ENCODE data around the gene FAM117A. TPM values are rescaled to one million over a fixed set of nuclear protein-coding genes. Genes with fewer than 3 reads are reported as not detected.

Gene FAM117A
- polyA plus RNA-seq, 2 of the 4 experiments (the other 2 are of a cell fraction) = 1.8 TPM

DNA sequence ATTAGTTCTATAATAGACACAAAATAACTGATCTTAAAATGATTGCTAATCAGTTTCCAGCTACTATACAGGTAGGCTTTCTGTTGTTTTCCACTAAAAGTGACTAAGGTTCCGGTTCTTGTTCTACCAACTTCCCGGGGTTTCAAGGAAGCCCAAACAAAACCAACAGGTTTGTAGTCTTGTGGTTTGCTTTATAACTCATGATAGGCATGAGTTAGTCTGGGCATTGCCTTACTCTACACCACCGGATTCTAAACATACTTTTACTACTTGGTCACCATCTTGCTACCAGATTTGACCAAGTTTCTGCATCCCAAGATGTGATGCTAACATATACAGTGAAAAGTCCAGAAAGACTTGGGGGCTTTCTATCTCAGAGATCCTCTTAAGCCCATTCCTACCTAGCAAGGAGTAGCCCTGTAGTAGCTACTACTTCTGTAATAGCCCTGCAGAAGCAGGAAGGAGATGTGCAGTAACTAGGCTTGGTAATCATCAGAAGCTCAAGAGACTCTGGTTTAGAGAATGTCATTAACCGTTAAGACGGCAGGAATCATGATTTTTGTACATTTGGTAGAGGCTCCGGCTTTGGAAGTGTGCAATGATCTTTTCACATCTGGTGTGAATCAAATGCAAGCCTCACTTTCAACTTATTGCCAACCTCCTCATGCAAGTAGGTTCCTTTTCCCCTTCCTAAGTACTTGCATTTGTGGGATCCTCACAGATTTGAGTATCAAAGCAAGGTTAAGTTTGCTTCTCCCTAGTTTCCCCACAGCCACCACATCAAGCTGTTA lies 1.6 kb downstream of the FAM117A start:
- no peaks in the 10 kb centered on the region for H3K9me3 ChIP-seq
- H3K4me2 ChIP-seq = no peak overlapping the region; the same call in 2 of the 3 replicates
- FAIRE-seq (no peak), ATAC-seq (no peak), DNase-seq (ENCODE audit: low read depth in 1 of 2, low spot score in 1 of 2) (no peak)
- ChIA-PET CTCF (interaction anchor here (0.7 to 1.8 kb wide), 5 partner anchors 12 to 235 kb away, joined by 3 to 6 read pairs (median 4); no protein-coding TSS in a partner anchor), POLR2A (interaction anchor here (2.4 kb wide), 1 partner anchor 26 kb away, joined by 12 read pairs; the partner anchor contains the start of gene KAT7)
- no peak overlapping the region for H3K27ac ChIP-seq
- H3K4me3 ChIP-seq = no peak overlapping the region
- 66% methylated on average over 6 of the region's 6 CpGs for WGBS (ENCODE audit: missing lambda C conversion rate)
- peaks cover 9% of the 10 kb centered on the region for H3K4me1 ChIP-seq
- TF ChIP-seq JUNB (IDR thresholded peaks at IDR 0.05) (no peak), EP300 (IDR thresholded peaks at IDR 0.05) (no peak), MAFK (IDR thresholded peaks at IDR 0.05; ENCODE audit: partially characterized antibody) (no peak)

DNA sequence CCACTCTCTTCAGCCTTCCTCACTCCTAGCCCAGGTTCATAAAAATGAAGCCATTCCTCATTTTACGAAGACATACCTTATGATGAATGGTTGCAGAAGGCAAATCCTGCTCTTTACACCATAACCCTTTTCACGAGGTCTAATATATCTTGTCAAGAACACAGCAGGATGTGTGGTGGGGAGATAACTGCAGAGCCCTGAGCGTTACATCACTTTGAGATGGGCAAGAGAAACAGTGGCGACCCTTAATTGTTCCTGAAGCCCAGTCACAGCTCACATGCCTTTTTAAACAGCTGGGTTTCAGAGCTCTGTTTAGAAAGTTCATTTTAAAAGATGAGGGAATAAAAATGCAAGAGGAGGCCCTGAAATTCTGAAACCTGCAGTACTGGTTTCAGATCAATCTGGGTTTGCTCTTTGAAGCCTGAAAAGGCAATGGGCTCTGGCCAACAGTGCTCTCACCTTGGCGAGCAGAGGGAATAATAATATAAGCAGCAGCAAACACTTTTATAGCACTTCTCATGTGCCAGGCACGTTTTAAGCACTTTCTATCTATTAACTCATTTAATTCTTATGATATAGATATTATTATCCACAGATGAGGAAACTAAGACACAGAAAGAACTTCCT lies 2.9 kb downstream of the FAM117A start:
- no peak for ATAC-seq
- POLR2A ChIA-PET = no interaction called here
- no peak for FAIRE-seq
- DNase-seq (ENCODE audit: low read depth in 1 of 2, low spot score in 1 of 2) = no peak
- 49% methylated on average over 6 of the region's 6 CpGs for WGBS (ENCODE audit: missing lambda C conversion rate)
- TF ChIP-seq KDM5A (IDR thresholded peaks at IDR 0.05) (no peak), JUNB (IDR thresholded peaks at IDR 0.05) (no peak), HOXB13 (CRISPR knock-in tag; IDR thresholded peaks at IDR 0.05; ENCODE audit: low read depth) (no peak), NR3C1 (IDR thresholded peaks at IDR 0.05) (no peak), CBX2 (IDR thresholded peaks at IDR 0.05; ENCODE audit: borderline replicate concordance, low read depth) (no peak), POLR2A (IDR thresholded peaks at IDR 0.05; ENCODE audit: low read length) (no peak), HEYL (CRISPR knock-in tag; IDR thresholded peaks at IDR 0.05) (no peak), CBX8 (IDR thresholded peaks at IDR 0.05) (no peak), POLR2AphosphoS2 (conservative IDR thresholded peaks at IDR 0.05; ENCODE audit: low read length) (no peak), EHMT2 (IDR thresholded peaks at IDR 0.05; ENCODE audit: low read depth) (no peak), MYC (IDR thresholded peaks at IDR 0.05; ENCODE audit: borderline replicate concordance, low read length) (no peak), SREBF2 (IDR thresholded peaks at IDR 0.05) (no peak), ZFP36 (IDR thresholded peaks at IDR 0.05; ENCODE audit: borderline replicate concordance, partially characterized antibody) (no peak), RARB (CRISPR knock-in tag; IDR thresholded peaks at IDR 0.05) (no peak)
- TF ChIP-seq, protein P1, sequence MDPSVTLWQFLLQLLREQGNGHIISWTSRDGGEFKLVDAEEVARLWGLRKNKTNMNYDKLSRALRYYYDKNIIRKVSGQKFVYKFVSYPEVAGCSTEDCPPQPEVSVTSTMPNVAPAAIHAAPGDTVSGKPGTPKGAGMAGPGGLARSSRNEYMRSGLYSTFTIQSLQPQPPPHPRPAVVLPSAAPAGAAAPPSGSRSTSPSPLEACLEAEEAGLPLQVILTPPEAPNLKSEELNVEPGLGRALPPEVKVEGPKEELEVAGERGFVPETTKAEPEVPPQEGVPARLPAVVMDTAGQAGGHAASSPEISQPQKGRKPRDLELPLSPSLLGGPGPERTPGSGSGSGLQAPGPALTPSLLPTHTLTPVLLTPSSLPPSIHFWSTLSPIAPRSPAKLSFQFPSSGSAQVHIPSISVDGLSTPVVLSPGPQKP (IDR thresholded peaks at IDR 0.05; ENCODE audit: low read depth, low read length) = no peak
- TF ChIP-seq, protein P2, sequence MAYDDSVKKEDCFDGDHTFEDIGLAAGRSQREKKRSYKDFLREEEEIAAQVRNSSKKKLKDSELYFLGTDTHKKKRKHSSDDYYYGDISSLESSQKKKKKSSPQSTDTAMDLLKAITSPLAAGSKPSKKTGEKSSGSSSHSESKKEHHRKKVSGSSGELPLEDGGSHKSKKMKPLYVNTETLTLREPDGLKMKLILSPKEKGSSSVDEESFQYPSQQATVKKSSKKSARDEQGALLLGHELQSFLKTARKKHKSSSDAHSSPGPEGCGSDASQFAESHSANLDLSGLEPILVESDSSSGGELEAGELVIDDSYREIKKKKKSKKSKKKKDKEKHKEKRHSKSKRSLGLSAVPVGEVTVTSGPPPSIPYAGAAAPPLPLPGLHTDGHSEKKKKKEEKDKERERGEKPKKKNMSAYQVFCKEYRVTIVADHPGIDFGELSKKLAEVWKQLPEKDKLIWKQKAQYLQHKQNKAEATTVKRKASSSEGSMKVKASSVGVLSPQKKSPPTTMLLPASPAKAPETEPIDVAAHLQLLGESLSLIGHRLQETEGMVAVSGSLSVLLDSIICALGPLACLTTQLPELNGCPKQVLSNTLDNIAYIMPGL (CRISPR knock-in tag; IDR thresholded peaks at IDR 0.05; ENCODE audit: borderline replicate concordance) = no peak
- H3K4me2 ChIP-seq = no peak overlapping the region
- H3K4me3 ChIP-seq = no peak overlapping the region
- no peak overlapping the region for H3K27ac ChIP-seq
- CTCF ChIA-PET = interaction anchor here (0.5 to 1.7 kb wide), 6 partner anchors 16 to 264 kb away, joined by 3 to 6 read pairs (median 4); partner anchors contain the start of gene SLC35B1
- H3K4me1 ChIP-seq = peaks cover 9% of the 10 kb centered on the region
- no peaks in the 10 kb centered on the region for H3K9me3 ChIP-seq

DNA sequence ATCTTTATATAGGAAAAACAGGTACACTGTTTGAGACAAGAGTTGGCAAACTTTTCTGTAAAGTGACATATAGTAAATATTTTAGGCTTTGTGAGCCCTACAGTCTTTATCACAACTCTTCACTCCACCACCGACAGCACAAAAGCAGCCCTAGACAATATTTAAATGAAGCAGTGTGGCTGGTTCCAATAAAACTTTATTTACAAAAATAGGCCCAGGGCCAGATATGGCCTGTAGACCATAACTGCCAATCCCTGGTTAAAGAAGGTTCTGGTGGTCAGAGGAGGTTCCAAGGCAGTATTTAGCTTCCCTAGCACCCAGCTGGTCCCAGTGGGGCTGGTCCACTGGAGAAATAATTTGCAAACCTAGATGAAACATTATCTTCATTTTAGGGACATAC lies 3.6 kb downstream of the FAM117A start:
- DNase-seq (ENCODE audit: low read depth in 1 of 2, low spot score in 1 of 2) (no peak), ATAC-seq (no peak), FAIRE-seq (no peak)
- 64% methylated on average over 1 of the region's 1 CpG for WGBS (ENCODE audit: missing lambda C conversion rate)
- ChIA-PET CTCF (interaction anchor here (1.0 to 1.9 kb wide), 6 partner anchors 19 to 263 kb away, joined by 3 to 6 read pairs (median 4); partner anchors contain the start of gene SLC35B1), POLR2A (no interaction called here)
- no peak for TF ChIP-seq TP53 (CRISPR knock-in tag; IDR thresholded peaks at IDR 0.05)
- TF ChIP-seq HOXB5 (CRISPR knock-in tag; IDR thresholded peaks at IDR 0.05) = no peak
- no peak for TF ChIP-seq TFCP2L1 (CRISPR knock-in tag; IDR thresholded peaks at IDR 0.05)
- no peak for TF ChIP-seq NFE2L2 (conservative IDR thresholded peaks at IDR 0.05; ENCODE audit: low read length)
- TF ChIP-seq RFX5 (IDR thresholded peaks at IDR 0.05) = no peak
- no peak for TF ChIP-seq CBX2 (IDR thresholded peaks at IDR 0.05; ENCODE audit: borderline replicate concordance, low read depth)
- no peak for TF ChIP-seq CEBPB (IDR thresholded peaks at IDR 0.05)
- H3K27ac ChIP-seq = no peak overlapping the region
- H3K4me3 ChIP-seq = no peak overlapping the region
- H3K9me3 ChIP-seq = no peaks in the 10 kb centered on the region
- H3K4me2 ChIP-seq = no peak overlapping the region
- peaks cover 9% of the 10 kb centered on the region for H3K4me1 ChIP-seq
